Measurements from ENCODE around the gene TESPA1. TPM values are rescaled to one million over a fixed set of nuclear protein-coding genes. Genes with fewer than 3 reads are reported as not detected.

Gene TESPA1
- polyA plus RNA-seq, 1 donor (not counting 4 experiments of a cell fraction or from before 2014, with no cell fraction given), result not detected

- Histone ChIP-seq H3K9me3 (ENCODE audit: control insufficient read depth, low read depth, low read length) (no peaks in the 10 kb centered on the region), H3K4me2 (ENCODE audit: control insufficient read depth, extremely low read depth, insufficient read depth, low read depth, low read length) (no peak overlapping the region), H3K4me3 (ENCODE audit: control insufficient read depth in 2 of 3, extremely low read depth in 1 of 3, insufficient read depth in 2 of 3, low read depth in 1 of 3, low read length in 3 of 3) (no peak overlapping the region), H3K27me3 (ENCODE audit: control insufficient read depth, extremely low read depth, insufficient read depth, low read length) (no peaks in the 10 kb centered on the region), H4K20me1 (ENCODE audit: control insufficient read depth, extremely low read depth, insufficient read depth, low read length) (no peaks in the 10 kb centered on the region), H3K36me3 (ENCODE audit: control insufficient read depth in 2 of 2, extremely low read depth in 1 of 2, insufficient read depth in 2 of 2, low read length in 2 of 2) (no peaks in the 10 kb centered on the region), H2AFZ (ENCODE audit: control insufficient read depth, low read length) (no peak overlapping the region), H3K79me2 (ENCODE audit: control insufficient read depth, insufficient read depth, low read length) (no peaks in the 10 kb centered on the region), H3K9me1 (ENCODE audit: control insufficient read depth, extremely low read depth, insufficient read depth, low read length) (no peaks in the 10 kb centered on the region), H3K4me1 (ENCODE audit: control insufficient read depth, extremely low read depth, insufficient read depth, low read length) (no peaks in the 10 kb centered on the region), H3K9ac (ENCODE audit: control insufficient read depth, extremely low read depth, insufficient read depth, low read length) (no peak overlapping the region), H3K27ac (ENCODE audit: control insufficient read depth, insufficient read depth, low read length) (no peak overlapping the region)
- DNase-seq (ENCODE audit: low read depth, low spot score), result no peak
- dilution Hi-C loops (cut with MboI; ENCODE audit: extremely low pct_ligation_motif_present, low sequenced_read_pairs), result no loop called here
- no peak for FAIRE-seq
- TF ChIP-seq, protein P1, sequence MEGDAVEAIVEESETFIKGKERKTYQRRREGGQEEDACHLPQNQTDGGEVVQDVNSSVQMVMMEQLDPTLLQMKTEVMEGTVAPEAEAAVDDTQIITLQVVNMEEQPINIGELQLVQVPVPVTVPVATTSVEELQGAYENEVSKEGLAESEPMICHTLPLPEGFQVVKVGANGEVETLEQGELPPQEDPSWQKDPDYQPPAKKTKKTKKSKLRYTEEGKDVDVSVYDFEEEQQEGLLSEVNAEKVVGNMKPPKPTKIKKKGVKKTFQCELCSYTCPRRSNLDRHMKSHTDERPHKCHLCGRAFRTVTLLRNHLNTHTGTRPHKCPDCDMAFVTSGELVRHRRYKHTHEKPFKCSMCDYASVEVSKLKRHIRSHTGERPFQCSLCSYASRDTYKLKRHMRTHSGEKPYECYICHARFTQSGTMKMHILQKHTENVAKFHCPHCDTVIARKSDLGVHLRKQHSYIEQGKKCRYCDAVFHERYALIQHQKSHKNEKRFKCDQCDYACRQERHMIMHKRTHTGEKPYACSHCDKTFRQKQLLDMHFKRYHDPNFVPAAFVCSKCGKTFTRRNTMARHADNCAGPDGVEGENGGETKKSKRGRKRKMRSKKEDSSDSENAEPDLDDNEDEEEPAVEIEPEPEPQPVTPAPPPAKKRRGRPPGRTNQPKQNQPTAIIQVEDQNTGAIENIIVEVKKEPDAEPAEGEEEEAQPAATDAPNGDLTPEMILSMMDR (optimal IDR thresholded peaks at IDR 0.05 in 1 of 3, IDR thresholded peaks at IDR 0.05 in 1 of 3, conservative IDR thresholded peaks at IDR 0.05 in 1 of 3; ENCODE audit: extremely low read depth in 1 of 3, insufficient read depth in 2 of 3, low read length in 3 of 3), result no peak
- no peak for TF ChIP-seq EZH2 (IDR thresholded peaks at IDR 0.05; ENCODE audit: low read length)
Measured at GRCh38 chr12:55025508-55025907, 40.9 kb upstream of the TESPA1 start.

DNA sequence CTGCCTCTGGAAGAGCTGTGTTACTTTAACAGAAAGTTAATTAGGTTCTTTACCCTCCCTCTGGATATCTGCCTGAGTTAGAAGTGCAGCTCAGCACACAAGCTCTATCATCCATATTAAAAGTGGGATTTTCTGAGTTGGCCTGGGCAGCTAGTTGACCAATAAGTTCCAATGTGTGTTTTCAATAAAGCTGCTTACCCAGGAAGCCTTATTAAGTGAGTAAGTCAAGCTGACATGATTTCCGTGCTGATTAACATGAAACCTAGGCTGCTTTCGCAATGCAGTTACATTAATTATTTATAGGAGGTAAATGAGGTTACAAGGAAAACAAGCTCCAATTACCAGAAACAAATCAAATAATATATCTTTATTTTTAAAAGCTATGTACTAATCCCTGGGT is 40.0 kb upstream of the TESPA1 start:
- FAIRE-seq, result no peak
- H3K9me3 ChIP-seq (ENCODE audit: control insufficient read depth, low read depth, low read length), result no peaks in the 10 kb centered on the region
- no peaks in the 10 kb centered on the region for H3K36me3 ChIP-seq (ENCODE audit: control insufficient read depth in 2 of 2, extremely low read depth in 1 of 2, insufficient read depth in 2 of 2, low read length in 2 of 2)
- no peaks in the 10 kb centered on the region for H3K79me2 ChIP-seq (ENCODE audit: control insufficient read depth, insufficient read depth, low read length)
- H3K4me2 ChIP-seq (ENCODE audit: control insufficient read depth, extremely low read depth, insufficient read depth, low read depth, low read length), result no peak overlapping the region
- no peak overlapping the region for H3K27ac ChIP-seq (ENCODE audit: control insufficient read depth, insufficient read depth, low read length)
- H3K4me1 ChIP-seq (ENCODE audit: control insufficient read depth, extremely low read depth, insufficient read depth, low read length), result no peaks in the 10 kb centered on the region
- no peaks in the 10 kb centered on the region for H3K9me1 ChIP-seq (ENCODE audit: control insufficient read depth, extremely low read depth, insufficient read depth, low read length)
- no peak overlapping the region for H2AFZ ChIP-seq (ENCODE audit: control insufficient read depth, low read length)
- TF ChIP-seq, protein P1 (optimal IDR thresholded peaks at IDR 0.05 in 1 of 3, IDR thresholded peaks at IDR 0.05 in 1 of 3, conservative IDR thresholded peaks at IDR 0.05 in 1 of 3; ENCODE audit: extremely low read depth in 1 of 3, insufficient read depth in 2 of 3, low read length in 3 of 3), result no peak
- no peak for TF ChIP-seq EZH2 (IDR thresholded peaks at IDR 0.05; ENCODE audit: low read length)
- no peak for DNase-seq (ENCODE audit: low read depth, low spot score)
- H3K27me3 ChIP-seq (ENCODE audit: control insufficient read depth, extremely low read depth, insufficient read depth, low read length), result no peaks in the 10 kb centered on the region
- dilution Hi-C loops (cut with MboI; ENCODE audit: extremely low pct_ligation_motif_present, low sequenced_read_pairs), result no loop called here
- H3K9ac ChIP-seq (ENCODE audit: control insufficient read depth, extremely low read depth, insufficient read depth, low read length), result no peak overlapping the region
- no peaks in the 10 kb centered on the region for H4K20me1 ChIP-seq (ENCODE audit: control insufficient read depth, extremely low read depth, insufficient read depth, low read length)
- no peak overlapping the region for H3K4me3 ChIP-seq (ENCODE audit: control insufficient read depth in 2 of 3, extremely low read depth in 1 of 3, insufficient read depth in 2 of 3, low read depth in 1 of 3, low read length in 3 of 3)

Data from keratinocyte (primary cell).